Measurements from ENCODE around the gene LCP2.

DNA sequence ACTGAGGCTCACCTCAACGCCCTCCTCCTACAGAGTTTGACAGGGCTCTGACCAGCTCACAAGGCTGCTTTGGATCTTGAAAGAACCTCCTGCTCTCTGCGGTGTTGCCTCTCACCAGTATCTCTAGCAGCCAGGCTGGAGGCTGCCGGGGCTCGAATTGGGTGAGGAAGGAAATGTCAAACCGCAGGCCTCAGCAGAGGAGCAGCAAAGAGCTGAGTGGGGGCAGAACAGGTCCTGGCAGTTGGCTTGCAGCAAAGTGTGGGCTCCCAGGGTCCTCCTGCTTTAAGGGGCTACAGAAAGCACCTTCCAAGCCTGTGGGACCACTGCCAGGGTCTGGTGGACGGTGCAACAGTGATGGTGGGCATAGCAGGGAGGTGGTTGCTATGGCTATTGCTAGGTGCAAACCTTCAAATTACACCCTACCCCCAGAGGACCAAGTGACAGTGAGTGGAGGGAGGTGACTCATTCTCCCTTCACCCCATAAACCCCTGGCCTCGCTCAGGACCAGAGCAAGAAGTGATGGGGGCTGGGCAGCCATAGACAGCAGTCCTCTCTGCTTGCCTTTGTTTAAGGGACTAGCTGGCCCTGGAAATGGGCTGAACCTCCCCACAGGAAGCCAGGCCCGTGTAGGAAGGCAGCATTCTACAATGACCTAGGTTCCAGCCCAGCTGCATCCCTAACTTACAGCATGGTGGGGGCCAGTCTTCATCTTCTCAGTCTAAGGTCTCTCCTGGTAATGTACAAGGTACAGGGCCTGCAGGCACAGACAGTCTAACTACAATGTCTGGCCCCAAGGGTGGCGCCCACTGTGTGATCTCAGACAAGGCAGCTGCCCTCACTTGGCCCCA, 18.7 kb downstream of the LCP2 start:
- TF ChIP-seq POLR2A (IDR thresholded peaks at IDR 0.05) (no peak), EP300 (IDR thresholded peaks at IDR 0.05) (no peak)
- TF ChIP-seq, protein P1, sequence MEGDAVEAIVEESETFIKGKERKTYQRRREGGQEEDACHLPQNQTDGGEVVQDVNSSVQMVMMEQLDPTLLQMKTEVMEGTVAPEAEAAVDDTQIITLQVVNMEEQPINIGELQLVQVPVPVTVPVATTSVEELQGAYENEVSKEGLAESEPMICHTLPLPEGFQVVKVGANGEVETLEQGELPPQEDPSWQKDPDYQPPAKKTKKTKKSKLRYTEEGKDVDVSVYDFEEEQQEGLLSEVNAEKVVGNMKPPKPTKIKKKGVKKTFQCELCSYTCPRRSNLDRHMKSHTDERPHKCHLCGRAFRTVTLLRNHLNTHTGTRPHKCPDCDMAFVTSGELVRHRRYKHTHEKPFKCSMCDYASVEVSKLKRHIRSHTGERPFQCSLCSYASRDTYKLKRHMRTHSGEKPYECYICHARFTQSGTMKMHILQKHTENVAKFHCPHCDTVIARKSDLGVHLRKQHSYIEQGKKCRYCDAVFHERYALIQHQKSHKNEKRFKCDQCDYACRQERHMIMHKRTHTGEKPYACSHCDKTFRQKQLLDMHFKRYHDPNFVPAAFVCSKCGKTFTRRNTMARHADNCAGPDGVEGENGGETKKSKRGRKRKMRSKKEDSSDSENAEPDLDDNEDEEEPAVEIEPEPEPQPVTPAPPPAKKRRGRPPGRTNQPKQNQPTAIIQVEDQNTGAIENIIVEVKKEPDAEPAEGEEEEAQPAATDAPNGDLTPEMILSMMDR (IDR thresholded peaks at IDR 0.05), result no peak
